ENCODE results near the gene PTPRO.

DNA sequence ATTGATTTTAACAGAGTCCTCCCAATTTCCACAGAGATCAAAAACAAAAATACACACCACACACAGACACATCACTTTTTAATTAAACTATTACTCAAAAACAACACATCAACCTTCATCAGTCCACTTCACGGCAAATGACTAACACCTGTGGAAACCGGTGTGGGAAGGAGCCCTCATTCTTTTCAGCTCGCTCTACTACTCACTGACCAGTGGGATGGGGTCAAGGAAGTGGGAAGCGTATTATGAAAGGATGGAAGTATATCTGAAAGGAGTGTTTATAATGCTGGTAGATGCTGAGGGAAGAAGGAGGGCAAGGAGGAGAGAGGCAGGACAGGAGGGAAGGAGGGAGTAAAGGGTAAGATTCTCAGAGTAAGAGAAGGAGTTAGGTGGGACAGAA is 310.4 kb downstream of the PTPRO start:
- no peak for TF ChIP-seq SMC3 (IDR thresholded peaks at IDR 0.05; ENCODE audit: borderline replicate concordance, low read length)
- TF ChIP-seq, protein P1, sequence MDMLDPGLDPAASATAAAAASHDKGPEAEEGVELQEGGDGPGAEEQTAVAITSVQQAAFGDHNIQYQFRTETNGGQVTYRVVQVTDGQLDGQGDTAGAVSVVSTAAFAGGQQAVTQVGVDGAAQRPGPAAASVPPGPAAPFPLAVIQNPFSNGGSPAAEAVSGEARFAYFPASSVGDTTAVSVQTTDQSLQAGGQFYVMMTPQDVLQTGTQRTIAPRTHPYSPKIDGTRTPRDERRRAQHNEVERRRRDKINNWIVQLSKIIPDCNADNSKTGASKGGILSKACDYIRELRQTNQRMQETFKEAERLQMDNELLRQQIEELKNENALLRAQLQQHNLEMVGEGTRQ (IDR thresholded peaks at IDR 0.05; ENCODE audit: borderline replicate concordance, low read depth, low read length) = no peak
- TF ChIP-seq, protein P2, sequence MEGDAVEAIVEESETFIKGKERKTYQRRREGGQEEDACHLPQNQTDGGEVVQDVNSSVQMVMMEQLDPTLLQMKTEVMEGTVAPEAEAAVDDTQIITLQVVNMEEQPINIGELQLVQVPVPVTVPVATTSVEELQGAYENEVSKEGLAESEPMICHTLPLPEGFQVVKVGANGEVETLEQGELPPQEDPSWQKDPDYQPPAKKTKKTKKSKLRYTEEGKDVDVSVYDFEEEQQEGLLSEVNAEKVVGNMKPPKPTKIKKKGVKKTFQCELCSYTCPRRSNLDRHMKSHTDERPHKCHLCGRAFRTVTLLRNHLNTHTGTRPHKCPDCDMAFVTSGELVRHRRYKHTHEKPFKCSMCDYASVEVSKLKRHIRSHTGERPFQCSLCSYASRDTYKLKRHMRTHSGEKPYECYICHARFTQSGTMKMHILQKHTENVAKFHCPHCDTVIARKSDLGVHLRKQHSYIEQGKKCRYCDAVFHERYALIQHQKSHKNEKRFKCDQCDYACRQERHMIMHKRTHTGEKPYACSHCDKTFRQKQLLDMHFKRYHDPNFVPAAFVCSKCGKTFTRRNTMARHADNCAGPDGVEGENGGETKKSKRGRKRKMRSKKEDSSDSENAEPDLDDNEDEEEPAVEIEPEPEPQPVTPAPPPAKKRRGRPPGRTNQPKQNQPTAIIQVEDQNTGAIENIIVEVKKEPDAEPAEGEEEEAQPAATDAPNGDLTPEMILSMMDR (IDR thresholded peaks at IDR 0.05 in 2 of 3, conservative IDR thresholded peaks at IDR 0.05 in 1 of 3; ENCODE audit: control insufficient read depth in 2 of 3, extremely low read depth in 1 of 3, insufficient read depth in 1 of 3, low read depth in 3 of 3, low read length in 3 of 3) = no peak
- TF ChIP-seq, protein P3, sequence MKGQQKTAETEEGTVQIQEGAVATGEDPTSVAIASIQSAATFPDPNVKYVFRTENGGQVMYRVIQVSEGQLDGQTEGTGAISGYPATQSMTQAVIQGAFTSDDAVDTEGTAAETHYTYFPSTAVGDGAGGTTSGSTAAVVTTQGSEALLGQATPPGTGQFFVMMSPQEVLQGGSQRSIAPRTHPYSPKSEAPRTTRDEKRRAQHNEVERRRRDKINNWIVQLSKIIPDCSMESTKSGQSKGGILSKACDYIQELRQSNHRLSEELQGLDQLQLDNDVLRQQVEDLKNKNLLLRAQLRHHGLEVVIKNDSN (IDR thresholded peaks at IDR 0.05; ENCODE audit: borderline replicate concordance, extremely low read length, insufficient read depth, low read depth, low read length) = no peak
- TF ChIP-seq NFYB (IDR thresholded peaks at IDR 0.05; ENCODE audit: insufficient read depth, low read depth, low read length) = no peak
- no peak for TF ChIP-seq POLR2A (IDR thresholded peaks at IDR 0.05; ENCODE audit: low read depth, low read length)
- no peak for TF ChIP-seq MYB (IDR thresholded peaks at IDR 0.05; ENCODE audit: borderline replicate concordance, low read depth, low read length)
- TF ChIP-seq SP1 (IDR thresholded peaks at IDR 0.05; ENCODE audit: low read depth, low read length) = no peak
- TF ChIP-seq, protein P4, sequence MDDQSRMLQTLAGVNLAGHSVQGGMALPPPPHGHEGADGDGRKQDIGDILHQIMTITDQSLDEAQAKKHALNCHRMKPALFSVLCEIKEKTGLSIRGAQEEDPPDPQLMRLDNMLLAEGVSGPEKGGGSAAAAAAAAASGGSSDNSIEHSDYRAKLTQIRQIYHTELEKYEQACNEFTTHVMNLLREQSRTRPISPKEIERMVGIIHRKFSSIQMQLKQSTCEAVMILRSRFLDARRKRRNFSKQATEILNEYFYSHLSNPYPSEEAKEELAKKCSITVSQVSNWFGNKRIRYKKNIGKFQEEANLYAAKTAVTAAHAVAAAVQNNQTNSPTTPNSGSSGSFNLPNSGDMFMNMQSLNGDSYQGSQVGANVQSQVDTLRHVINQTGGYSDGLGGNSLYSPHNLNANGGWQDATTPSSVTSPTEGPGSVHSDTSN (IDR thresholded peaks at IDR 0.05; ENCODE audit: insufficient replicate concordance, low read depth, low read length) = no peak
- TF ChIP-seq ZBED1 (IDR thresholded peaks at IDR 0.05; ENCODE audit: borderline replicate concordance) = no peak
- TF ChIP-seq SIN3A (IDR thresholded peaks at IDR 0.05; ENCODE audit: low read depth, low read length) = no peak
- TF ChIP-seq, protein P5, sequence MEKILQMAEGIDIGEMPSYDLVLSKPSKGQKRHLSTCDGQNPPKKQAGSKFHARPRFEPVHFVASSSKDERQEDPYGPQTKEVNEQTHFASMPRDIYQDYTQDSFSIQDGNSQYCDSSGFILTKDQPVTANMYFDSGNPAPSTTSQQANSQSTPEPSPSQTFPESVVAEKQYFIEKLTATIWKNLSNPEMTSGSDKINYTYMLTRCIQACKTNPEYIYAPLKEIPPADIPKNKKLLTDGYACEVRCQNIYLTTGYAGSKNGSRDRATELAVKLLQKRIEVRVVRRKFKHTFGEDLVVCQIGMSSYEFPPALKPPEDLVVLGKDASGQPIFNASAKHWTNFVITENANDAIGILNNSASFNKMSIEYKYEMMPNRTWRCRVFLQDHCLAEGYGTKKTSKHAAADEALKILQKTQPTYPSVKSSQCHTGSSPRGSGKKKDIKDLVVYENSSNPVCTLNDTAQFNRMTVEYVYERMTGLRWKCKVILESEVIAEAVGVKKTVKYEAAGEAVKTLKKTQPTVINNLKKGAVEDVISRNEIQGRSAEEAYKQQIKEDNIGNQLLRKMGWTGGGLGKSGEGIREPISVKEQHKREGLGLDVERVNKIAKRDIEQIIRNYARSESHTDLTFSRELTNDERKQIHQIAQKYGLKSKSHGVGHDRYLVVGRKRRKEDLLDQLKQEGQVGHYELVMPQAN (conservative IDR thresholded peaks at IDR 0.05) = no peak
- no peak for TF ChIP-seq TBL1XR1 (IDR thresholded peaks at IDR 0.05; ENCODE audit: low read depth, low read length)
- TF ChIP-seq EZH2 (IDR thresholded peaks at IDR 0.05; ENCODE audit: borderline replicate concordance, control insufficient read depth, low read depth, low read length) = no peak

Measured in GM12878 (cell line).